Spinal cord (tissue), 10 donors: Measurements from ENCODE around the gene CD46. TPM values are rescaled to one million over a fixed set of nuclear protein-coding genes. Genes with fewer than 3 reads are reported as not detected.

Experiments used
- DNase-seq, 6 donors: peaks; one replicate each; pipeline versions ENCODE4 v3.0.0 to v3.0.0-alpha.2; 2013 to 2015; ENCODE audit warnings: low spot score in 6 of 6, low read depth in 4 of 6
- H3K27ac ChIP-seq: one replicate; pipeline ENCODE4 v1.5.1; 2013; ENCODE audit warnings: low read depth, low read length, control low read depth
- H3K27me3 ChIP-seq: one replicate; pipeline ENCODE4 v1.6.1; 2013; ENCODE audit warnings: low read length; ENCODE audit not compliant: control insufficient read depth, insufficient read depth
- H3K36me3 ChIP-seq: one replicate; pipeline ENCODE4 v1.6.1; 2013; ENCODE audit warnings: low read length; ENCODE audit not compliant: control insufficient read depth, insufficient read depth
- H3K4me1 ChIP-seq: one replicate; pipeline ENCODE4 v1.6.1; 2013; ENCODE audit warnings: low read length; ENCODE audit not compliant: control insufficient read depth, insufficient read depth
- H3K4me3 ChIP-seq: one replicate; pipeline ENCODE4 v1.5.1; 2013; ENCODE audit warnings: low read depth, low read length, control low read depth
- H3K9me3 ChIP-seq: one replicate; pipeline ENCODE4 v1.6.1; 2013; ENCODE audit warnings: low read length; ENCODE audit not compliant: control insufficient read depth, insufficient read depth
- WGBS: methylation state at CpG from one replicate; pipeline ENCODE4 v1.1.5; 2013; ENCODE audit warnings: missing lambda C conversion rate; ENCODE audit not compliant: insufficient coverage; 5-methylcytosine and 5-hydroxymethylcytosine counted together
- polyA plus RNA-seq, 2 donors: library from polyadenylated mRNA; unstranded; fragments of 120-200 nt; gene quantifications; one replicate each; pipeline ENCODE4 v1.2.1, GENCODE V29; 2013; ENCODE audit not compliant: insufficient read length in 2 of 2
- total RNA-seq, 2 donors: library from RNA; depleted of rRNA in 1 of 2; stranded (reverse); fragments of 120-200 nt in 1 of 2; fragments of >200 nt in 1 of 2; gene quantifications; one replicate each; pipeline versions ENCODE4 v1.2.3 to v1.2.4, GENCODE V29; 2013 to 2014
- donor health status: healthy.

Gene CD46
- total and polyA plus RNA-seq, 4 donors = 71.7 to 119 (median 95.9) TPM

DNA sequence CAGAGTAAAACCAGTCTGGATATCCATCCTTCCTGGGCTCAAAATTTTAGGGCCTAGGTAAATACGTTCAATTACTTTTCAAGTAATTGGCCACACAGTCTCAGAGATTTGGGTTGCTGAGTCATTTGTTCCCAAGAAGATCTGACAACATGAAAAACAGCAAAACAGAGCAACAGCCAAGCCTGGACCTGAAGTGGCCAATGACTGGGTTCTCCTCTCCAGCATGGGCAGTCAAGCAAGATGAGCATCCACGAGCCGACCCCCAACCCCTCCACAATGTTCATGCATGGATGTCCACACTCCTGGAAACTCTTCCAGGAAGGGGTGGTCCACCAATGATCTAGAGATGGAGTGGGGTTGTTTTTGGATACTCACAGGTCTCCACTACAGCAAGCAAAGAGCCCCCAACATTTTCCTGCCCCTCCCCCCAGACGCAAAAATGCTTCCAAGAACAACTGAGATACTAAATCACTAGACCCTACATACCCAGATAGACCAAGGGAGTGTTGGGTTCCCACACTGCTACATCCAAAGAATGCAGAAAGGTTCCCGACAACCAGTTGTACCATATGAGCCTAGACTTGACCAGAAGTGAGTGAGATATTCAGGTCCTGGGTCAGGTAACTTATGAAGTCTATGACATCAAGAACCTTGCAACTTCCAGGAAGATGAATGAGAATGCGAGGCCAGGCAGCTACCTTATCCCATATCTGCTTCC, 73.0 kb downstream of the CD46 start:
- Histone ChIP-seq H3K4me1 (peaks cover 52% of the 10 kb centered on the region), H3K27ac (peak overlapping the region; percentile 48), H3K9me3 (no peaks in the 10 kb centered on the region), H3K36me3 (peaks cover 5% of the 10 kb centered on the region), H3K27me3 (no peaks in the 10 kb centered on the region), H3K4me3 (no peak overlapping the region)
- WGBS = 100% methylated on average over 2 of the region's 6 CpGs
- DNase-seq = no peak

DNA sequence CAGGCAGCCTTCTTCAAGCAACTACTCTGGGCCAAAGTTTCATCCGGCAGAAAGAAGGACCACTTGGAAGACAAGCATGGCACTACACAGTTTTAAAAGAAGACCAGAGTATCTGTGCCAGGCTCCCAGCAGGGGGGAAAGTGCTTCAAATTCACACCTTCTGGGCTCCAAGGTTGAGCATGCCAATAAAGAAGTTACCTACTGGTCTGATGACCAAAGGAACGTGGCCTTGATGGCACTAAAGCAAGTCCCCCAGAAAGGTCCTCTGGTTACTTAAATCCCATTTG, 73.5 kb downstream of the CD46 start:
- Histone ChIP-seq H3K36me3 (peaks cover 5% of the 10 kb centered on the region), H3K27ac (peak overlapping the region; percentile 11), H3K27me3 (no peaks in the 10 kb centered on the region), H3K4me3 (no peak overlapping the region), H3K4me1 (peaks cover 52% of the 10 kb centered on the region), H3K9me3 (no peaks in the 10 kb centered on the region)
- WGBS = 96% methylated on average over 2 of the region's 2 CpGs
- no peak for DNase-seq

DNA sequence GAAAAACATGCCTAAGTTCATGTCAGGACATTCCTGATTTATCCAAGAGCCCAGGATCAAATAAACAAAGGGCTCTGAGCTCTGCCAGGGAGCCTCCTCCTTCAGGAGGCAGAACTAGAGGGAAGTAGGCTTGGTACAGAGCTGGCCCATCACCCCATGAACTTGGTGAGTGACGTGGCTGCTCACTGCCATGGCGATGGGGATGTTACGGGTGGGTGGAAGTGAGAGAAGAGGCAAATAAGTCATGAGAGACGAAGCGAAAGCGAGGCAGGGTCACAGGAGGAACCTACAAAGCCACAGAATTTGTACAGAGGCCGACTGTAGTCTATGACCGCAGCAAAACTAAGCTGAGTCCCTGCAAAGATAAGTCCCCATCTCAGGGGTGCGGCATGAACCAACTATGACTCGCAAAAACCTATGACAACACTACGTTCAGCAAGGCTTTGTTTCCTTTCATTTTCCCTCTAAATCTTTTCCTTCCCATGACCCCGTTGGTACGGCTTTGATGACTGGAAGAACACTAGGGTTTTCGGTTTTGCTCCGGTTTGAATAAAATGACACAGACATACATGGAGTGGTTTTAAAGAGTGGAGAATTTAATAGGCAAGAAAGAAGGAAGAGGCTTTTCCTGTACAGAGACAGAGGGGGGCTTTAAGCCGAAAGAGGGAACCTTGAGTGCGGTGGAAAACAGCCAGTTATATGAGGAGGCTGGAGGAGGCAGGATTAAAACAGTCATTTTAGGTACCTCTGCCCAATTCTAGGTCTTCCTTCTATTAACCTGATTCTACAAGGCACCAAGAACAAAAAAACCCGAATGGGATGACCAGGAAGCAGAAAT, 74.1 kb downstream of the CD46 start:
- Histone ChIP-seq H3K27me3 (no peaks in the 10 kb centered on the region), H3K36me3 (peaks cover 5% of the 10 kb centered on the region), H3K9me3 (no peaks in the 10 kb centered on the region), H3K4me3 (no peak overlapping the region), H3K27ac (peak overlapping the region; percentile 11), H3K4me1 (peaks cover 52% of the 10 kb centered on the region)
- WGBS = 82% methylated on average over 14 of the region's 18 CpGs
- peak in 1 of 6 donors; percentile 32 for DNase-seq

DNA sequence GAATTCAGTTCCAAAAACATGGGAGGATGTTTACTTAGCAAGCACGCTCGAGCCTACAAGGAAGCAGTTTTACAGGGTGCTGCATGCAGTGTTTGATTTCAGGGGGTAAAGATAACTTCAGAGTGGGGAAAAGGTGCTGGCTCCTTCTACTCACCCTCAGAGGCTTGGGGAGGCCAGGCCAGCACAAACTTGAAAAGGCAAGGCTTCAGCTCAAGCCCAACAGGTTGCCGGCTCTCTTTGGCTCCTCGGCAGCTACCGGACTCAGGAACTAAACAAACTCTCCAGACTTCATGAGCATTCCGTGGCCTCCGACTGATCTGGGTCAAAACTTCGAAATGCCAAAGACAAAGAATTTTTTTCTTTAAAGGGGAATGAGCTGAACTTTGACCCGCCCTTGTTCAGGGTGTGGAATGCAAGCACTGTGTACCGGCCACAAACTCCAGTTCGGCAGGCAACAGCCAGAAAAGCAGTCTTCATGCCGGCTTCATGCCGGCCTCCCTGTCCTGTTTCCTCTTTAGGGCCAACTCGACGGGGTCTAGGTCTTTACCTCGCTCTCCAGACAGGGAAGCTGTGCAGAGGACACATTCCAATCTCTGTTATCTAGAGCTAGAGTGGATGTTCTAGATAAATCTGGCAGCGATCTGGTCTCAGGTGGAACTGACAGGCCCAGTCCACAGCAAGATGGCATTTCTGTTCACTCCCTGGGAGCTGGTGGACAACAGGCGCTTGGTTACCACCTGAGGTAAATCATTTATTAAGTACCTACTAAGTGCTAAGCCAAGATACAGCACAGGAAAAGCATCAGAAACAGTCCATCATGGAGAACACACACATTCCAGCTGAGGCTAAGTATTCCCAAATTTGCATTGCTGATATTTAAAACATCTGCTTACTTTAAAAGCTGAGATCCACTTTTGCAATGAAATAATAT, 75.0 kb downstream of the CD46 start:
- peaks cover 1% of the 10 kb centered on the region for H3K36me3 ChIP-seq
- 69% methylated on average over 18 of the region's 18 CpGs for WGBS
- H3K9me3 ChIP-seq = no peaks in the 10 kb centered on the region
- H3K4me3 ChIP-seq = no peak overlapping the region
- H3K27me3 ChIP-seq = no peaks in the 10 kb centered on the region
- peaks cover 49% of the 10 kb centered on the region for H3K4me1 ChIP-seq
- H3K27ac ChIP-seq = peak overlapping the region; percentile 11
- no peak for DNase-seq

DNA sequence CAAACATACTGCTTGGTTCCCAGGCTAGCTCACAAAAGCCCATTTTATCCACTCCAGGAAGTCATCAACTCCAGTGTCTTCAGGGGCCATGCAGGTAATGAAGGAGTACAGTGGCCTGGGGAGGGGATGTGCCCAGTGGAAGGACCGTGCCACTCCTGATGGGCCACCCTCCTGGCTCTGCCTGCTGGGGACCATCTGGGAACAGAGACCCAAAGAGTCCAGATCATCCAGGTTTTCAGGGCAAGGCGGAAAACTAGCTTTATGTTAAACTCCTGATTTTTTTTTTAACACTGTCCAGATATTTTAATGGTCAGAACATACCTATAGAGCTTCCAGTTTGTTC, 75.6 kb downstream of the CD46 start:
- Histone ChIP-seq H3K36me3 (no peaks in the 10 kb centered on the region), H3K27ac (no peak overlapping the region), H3K4me3 (no peak overlapping the region), H3K4me1 (peaks cover 42% of the 10 kb centered on the region), H3K9me3 (no peaks in the 10 kb centered on the region), H3K27me3 (no peaks in the 10 kb centered on the region)
- DNase-seq = no peak
- WGBS = 100% methylated on average over 1 of the region's 2 CpGs

DNA sequence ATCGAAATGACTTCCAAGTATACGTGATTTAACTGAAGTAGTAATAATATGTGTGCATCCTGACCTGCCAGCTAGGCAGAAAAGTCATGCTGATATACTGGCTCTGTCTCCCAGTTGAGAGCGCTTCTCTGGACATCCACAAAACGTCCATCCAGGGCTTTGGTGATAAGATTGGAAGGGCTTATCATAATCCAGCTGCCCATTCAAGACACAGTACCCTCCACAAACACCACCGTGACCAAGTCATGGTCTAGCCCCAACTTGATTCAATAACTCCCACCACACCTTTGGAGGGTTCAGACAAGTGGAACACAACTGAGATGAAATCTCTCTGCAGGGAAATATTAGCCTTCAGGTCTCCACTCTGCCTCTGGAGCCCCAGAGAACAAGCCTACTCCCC, 76.2 kb downstream of the CD46 start:
- 100% methylated on average over 3 of the region's 5 CpGs for WGBS
- Histone ChIP-seq H3K36me3 (no peaks in the 10 kb centered on the region), H3K27ac (no peak overlapping the region), H3K4me1 (peaks cover 36% of the 10 kb centered on the region), H3K27me3 (no peaks in the 10 kb centered on the region), H3K4me3 (no peak overlapping the region), H3K9me3 (no peaks in the 10 kb centered on the region)
- DNase-seq = no peak

DNA sequence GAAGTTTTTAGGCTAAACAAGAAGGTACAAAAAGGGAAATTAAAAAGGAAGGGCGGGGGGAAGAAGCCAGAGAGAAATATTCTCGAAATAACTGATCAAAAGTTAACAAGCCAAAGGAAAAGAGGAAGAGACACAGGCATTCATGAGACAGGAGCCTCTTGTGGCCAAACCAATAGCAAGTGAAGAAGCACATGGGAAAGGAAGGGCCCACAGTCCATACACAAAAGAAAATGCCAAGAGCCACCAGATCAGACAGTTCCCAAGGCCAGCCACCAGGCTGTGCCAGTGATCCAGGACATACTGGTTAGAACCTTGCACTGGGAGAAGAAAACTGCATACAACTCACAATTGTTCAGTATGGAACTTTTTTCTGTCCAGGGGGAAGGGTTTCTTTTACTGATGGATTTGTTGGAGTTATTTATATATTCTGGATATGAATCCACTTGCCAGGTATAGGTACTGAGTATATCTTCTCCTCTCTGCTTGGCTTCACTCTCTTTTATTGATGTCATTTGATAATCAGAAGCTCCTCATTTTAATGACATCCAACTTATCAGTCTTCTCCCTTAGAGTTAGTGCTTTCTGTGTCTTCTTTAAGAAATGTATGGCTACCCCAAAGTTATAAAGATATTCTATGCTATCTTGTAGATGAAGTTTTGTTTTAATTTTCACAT, 76.8 kb downstream of the CD46 start:
- DNase-seq = peak in 4 of 6 donors; percentile 17 to 80 (median 52)
- WGBS = 92% methylated on average over 2 of the region's 2 CpGs
- H3K9me3 ChIP-seq = no peaks in the 10 kb centered on the region
- no peak overlapping the region for H3K4me3 ChIP-seq
- no peak overlapping the region for H3K27ac ChIP-seq
- no peaks in the 10 kb centered on the region for H3K36me3 ChIP-seq
- H3K4me1 ChIP-seq = peaks cover 31% of the 10 kb centered on the region
- no peaks in the 10 kb centered on the region for H3K27me3 ChIP-seq

DNA sequence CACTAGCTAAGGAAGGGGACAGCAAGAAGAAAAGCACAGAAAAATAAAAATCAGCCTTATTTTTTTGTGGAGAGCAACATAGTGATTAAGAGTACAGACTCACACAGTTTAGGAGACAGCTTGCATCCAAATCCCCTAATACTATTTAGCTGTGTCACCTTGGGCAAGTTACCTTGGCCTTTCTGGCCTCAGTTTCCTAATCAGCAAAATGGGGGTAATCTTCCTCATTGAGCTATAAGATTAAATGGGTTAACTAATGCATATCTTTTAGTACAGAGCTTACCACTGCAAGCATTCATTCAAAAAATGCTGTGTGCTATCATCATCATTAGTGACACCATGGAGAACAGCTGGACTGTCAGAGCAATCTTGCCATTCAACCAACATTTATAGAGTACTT, 77.7 kb downstream of the CD46 start:
- Histone ChIP-seq H3K9me3 (no peaks in the 10 kb centered on the region), H3K27me3 (no peaks in the 10 kb centered on the region), H3K4me3 (no peak overlapping the region), H3K36me3 (no peaks in the 10 kb centered on the region), H3K4me1 (peaks cover 23% of the 10 kb centered on the region), H3K27ac (no peak overlapping the region)
- no peak for DNase-seq

DNA sequence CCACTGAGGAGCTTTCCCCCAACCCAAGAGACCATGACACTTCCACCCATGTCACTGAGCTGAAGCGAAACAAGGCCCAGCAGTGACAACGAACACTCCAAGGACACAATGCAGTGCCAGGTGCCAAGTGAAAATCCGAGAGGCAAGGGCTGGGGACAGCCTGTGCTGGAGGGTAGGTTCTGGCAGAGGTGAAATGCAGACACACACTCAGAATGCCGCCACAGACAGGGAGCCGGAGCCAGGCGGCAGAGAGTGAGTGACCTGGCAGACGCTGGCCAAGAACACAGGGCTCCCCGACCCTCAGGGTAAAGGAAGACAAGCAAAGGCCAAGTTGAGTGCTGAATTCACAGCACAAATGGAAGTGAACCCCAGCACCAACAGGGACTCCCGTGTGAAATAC, 78.9 kb downstream of the CD46 start:
- H3K4me1 ChIP-seq = peaks cover 15% of the 10 kb centered on the region
- WGBS = 86% methylated on average over 9 of the region's 9 CpGs
- H3K27ac ChIP-seq = no peak overlapping the region
- no peaks in the 10 kb centered on the region for H3K9me3 ChIP-seq
- H3K36me3 ChIP-seq = no peaks in the 10 kb centered on the region
- DNase-seq = no peak
- H3K27me3 ChIP-seq = no peaks in the 10 kb centered on the region
- no peak overlapping the region for H3K4me3 ChIP-seq
